Endothelial cell of umbilical vein (primary cell): ENCODE measurements around the gene MICA.

Experiments used
- EZH2 ChIP-seq: IDR thresholded peaks from 2 replicates; pipeline ENCODE4 v1.6.1; 2012; ENCODE audit warnings: borderline replicate concordance, low read depth, mild to moderate bottlenecking, moderate library complexity, low read length, inconsistent platforms; ENCODE audit not compliant: severe bottlenecking
- POLR2A ChIP-seq: IDR thresholded peaks from 2 replicates; pipeline ENCODE4 v1.6.1; 2012; ENCODE audit warnings: low read depth, mild to moderate bottlenecking, control low read depth, low read length
- POLR2AphosphoS5 ChIP-seq: IDR thresholded peaks from 2 replicates; pipeline ENCODE4 v1.6.1; 2012; ENCODE audit warnings: low read depth, mild to moderate bottlenecking, control low read depth, low read length, moderate library complexity; ENCODE audit not compliant: insufficient read depth
- TF ChIP-seq, protein P1 (sequence below), 2 donors: IDR thresholded peaks; 1 replicate in 1 of 2; 2 replicates in 1 of 2; pipeline ENCODE4 v1.5.1; 2011; ENCODE audit warnings: low read length in 2 of 2, mild to moderate bottlenecking in 2 of 2, moderate library complexity in 2 of 2, control low read depth in 1 of 2, inconsistent platforms in 1 of 2, low read depth in 1 of 2; ENCODE audit not compliant: insufficient read depth in 1 of 2; ENCODE audit errors: extremely low read depth in 1 of 2

DNA sequence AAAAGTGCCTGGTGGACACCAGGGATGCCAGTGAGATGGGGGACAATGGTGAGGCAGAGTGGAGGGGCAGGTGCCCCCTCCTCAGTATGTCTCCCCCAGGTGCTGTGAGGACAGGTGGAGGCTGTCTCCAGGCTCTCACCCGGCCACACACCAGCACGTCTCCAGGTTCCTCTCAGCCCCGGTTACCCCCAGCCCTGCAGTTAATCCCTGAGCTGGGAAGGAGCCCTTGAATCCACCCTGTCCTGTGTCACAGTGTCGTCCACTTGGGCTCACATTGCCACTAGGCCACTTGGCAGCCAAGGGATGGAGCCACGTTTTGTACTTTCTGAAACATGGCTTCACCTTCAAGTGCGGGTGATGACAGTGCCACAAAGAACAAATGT, 24.7 kb upstream of the MICA start:
- TF ChIP-seq, protein P1, sequence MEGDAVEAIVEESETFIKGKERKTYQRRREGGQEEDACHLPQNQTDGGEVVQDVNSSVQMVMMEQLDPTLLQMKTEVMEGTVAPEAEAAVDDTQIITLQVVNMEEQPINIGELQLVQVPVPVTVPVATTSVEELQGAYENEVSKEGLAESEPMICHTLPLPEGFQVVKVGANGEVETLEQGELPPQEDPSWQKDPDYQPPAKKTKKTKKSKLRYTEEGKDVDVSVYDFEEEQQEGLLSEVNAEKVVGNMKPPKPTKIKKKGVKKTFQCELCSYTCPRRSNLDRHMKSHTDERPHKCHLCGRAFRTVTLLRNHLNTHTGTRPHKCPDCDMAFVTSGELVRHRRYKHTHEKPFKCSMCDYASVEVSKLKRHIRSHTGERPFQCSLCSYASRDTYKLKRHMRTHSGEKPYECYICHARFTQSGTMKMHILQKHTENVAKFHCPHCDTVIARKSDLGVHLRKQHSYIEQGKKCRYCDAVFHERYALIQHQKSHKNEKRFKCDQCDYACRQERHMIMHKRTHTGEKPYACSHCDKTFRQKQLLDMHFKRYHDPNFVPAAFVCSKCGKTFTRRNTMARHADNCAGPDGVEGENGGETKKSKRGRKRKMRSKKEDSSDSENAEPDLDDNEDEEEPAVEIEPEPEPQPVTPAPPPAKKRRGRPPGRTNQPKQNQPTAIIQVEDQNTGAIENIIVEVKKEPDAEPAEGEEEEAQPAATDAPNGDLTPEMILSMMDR (IDR thresholded peaks at IDR 0.05; ENCODE audit: extremely low read depth in 1 of 2, insufficient read depth in 1 of 2, low read depth in 1 of 2, low read length in 2 of 2), result no peak
- no peak for TF ChIP-seq POLR2A
- no peak for TF ChIP-seq POLR2AphosphoS5
- TF ChIP-seq EZH2, result no peak
